Transverse colon (tissue), 3 donors: ENCODE measurements around the gene RAPGEF3.

Experiments used
- EP300 ChIP-seq: sonication (generic); formaldehyde crosslinking; IDR thresholded peaks from one replicate; pipeline ENCODE4 v1.6.1; 2017; ENCODE audit warnings: antibody characterized with exemption, low read depth
- TF ChIP-seq, protein P1 (sequence below), 5 experiments: fragments of 200-600 bp in 3 of 5; fragments of 450-650 bp in 2 of 5; sonication (generic) in 3 of 5; IDR thresholded peaks; 1 replicate in 2 of 5; 2 replicates in 3 of 5; pipeline ENCODE4 v1.5.1; 2016 to 2017; ENCODE audit warnings: antibody characterized with exemption in 5 of 5, inconsistent platforms in 3 of 5, mild to moderate bottlenecking in 2 of 5, moderate library complexity in 1 of 5

DNA sequence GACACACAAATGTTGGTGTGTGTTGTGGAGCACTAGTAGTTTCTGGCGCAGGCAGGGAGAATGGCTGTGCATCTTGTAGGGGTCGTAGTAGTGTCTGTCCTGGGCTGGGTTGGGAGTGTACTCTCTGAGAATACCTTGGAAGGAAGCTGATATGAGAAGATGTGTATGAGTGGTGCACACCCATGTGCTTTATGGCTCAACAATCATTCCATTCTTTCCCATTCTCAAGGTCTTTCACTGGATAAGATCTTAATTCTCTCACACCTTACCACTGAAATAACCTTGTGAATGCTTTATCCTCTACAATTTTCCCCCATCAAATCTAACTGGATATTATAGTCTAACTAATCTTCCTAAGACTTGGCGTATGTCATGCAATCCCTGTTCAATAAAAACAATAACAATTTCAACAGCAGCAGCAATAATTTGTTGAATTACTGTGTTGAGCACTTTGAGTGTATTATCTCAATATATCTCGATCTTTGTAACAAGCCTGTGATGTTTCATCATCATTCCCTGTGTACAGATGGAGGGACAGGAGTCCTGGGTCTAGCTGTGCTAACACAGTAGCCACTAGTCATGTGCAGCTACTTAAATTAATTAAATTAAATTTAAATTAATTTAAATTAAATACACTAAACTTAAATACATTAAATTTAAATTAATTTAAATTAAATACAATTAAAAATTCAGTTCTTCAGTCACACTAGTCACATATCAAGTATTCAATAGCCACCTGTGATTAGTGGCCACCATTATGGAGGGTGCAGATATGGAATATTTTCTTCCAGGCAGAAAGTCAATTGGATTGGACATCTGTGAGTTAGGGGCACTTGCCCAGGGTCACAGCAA, 10.8 kb upstream of the RAPGEF3 start:
- TF ChIP-seq, protein P1, sequence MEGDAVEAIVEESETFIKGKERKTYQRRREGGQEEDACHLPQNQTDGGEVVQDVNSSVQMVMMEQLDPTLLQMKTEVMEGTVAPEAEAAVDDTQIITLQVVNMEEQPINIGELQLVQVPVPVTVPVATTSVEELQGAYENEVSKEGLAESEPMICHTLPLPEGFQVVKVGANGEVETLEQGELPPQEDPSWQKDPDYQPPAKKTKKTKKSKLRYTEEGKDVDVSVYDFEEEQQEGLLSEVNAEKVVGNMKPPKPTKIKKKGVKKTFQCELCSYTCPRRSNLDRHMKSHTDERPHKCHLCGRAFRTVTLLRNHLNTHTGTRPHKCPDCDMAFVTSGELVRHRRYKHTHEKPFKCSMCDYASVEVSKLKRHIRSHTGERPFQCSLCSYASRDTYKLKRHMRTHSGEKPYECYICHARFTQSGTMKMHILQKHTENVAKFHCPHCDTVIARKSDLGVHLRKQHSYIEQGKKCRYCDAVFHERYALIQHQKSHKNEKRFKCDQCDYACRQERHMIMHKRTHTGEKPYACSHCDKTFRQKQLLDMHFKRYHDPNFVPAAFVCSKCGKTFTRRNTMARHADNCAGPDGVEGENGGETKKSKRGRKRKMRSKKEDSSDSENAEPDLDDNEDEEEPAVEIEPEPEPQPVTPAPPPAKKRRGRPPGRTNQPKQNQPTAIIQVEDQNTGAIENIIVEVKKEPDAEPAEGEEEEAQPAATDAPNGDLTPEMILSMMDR (IDR thresholded peaks at IDR 0.05) = no peak
- no peak for TF ChIP-seq EP300
